MM.1S (cell line): ENCODE data around the gene STRN.

ENCODE experiments used
- DNase-seq: peaks from one replicate; pipeline ENCODE4 v3.0.0-alpha.2; 2015
- H2AFZ ChIP-seq: fragments of 300-600 bp; sonication (generic); 2 replicates; pipeline ENCODE4 v1.6.0; 2016; ENCODE audit warnings: antibody characterized with exemption, low read length
- H3F3A ChIP-seq: fragments of 300-600 bp; sonication (generic); 2 replicates; pipeline ENCODE4 v1.6.1; 2016; ENCODE audit warnings: mild to moderate bottlenecking, antibody characterized with exemption, low read length, moderate library complexity, mixed read lengths; ENCODE audit not compliant: insufficient read depth
- H3K27ac ChIP-seq: fragments of 300-600 bp; sonication (generic); 2 replicates; pipeline ENCODE4 v1.5.1; 2016; ENCODE audit warnings: mild to moderate bottlenecking, low read length
- H3K27me3 ChIP-seq: fragments of 300-600 bp; sonication (generic); replicated peaks from 2 replicates; pipeline ENCODE4 v1.6.0; 2016; ENCODE audit warnings: low read length; ENCODE audit not compliant: insufficient read depth
- H3K36me3 ChIP-seq: fragments of 300-600 bp; sonication (generic); replicated peaks from 2 replicates; pipeline ENCODE4 v1.6.1; 2016; ENCODE audit warnings: mild to moderate bottlenecking, low read length, mixed read lengths; ENCODE audit not compliant: insufficient read depth
- H3K4me1 ChIP-seq: fragments of 300-600 bp; sonication (generic); 2 replicates; pipeline ENCODE4 v1.6.1; 2016; ENCODE audit warnings: low read length, mixed read lengths
- H3K4me2 ChIP-seq: fragments of 300-600 bp; sonication (generic); 2 replicates; pipeline ENCODE4 v1.6.0; 2016; ENCODE audit warnings: low read depth, low read length
- H3K4me3 ChIP-seq: fragments of 300-600 bp; sonication (generic); 2 replicates; pipeline ENCODE4 v1.5.1; 2016; ENCODE audit warnings: low read length, mixed read lengths
- H3K79me2 ChIP-seq: fragments of 300-600 bp; sonication (generic); 2 replicates; pipeline ENCODE4 v1.6.1; 2016; ENCODE audit warnings: mixed run types, low read length, mixed read lengths
- H3K9ac ChIP-seq: fragments of 300-600 bp; sonication (generic); 2 replicates; pipeline ENCODE4 v1.6.1; 2016; ENCODE audit warnings: low read length, mixed read lengths
- H3K9me2 ChIP-seq: fragments of 300-600 bp; sonication (generic); replicated peaks from 2 replicates; pipeline ENCODE4 v1.6.1; 2016; ENCODE audit warnings: mild to moderate bottlenecking, low read length, mixed read lengths; ENCODE audit not compliant: insufficient read depth
- H3K9me3 ChIP-seq: fragments of 300-600 bp; sonication (generic); replicated peaks from 2 replicates; pipeline ENCODE4 v1.6.1; 2016; ENCODE audit warnings: mild to moderate bottlenecking, low read length, mixed read lengths; ENCODE audit not compliant: insufficient read depth
- H4K20me1 ChIP-seq: fragments of 300-600 bp; sonication (generic); 2 replicates; pipeline ENCODE4 v1.6.1; 2016; ENCODE audit warnings: mild to moderate bottlenecking, low read length, moderate library complexity, mixed read lengths; ENCODE audit not compliant: insufficient read depth
- CTCF ChIP-seq: fragments of 300-600 bp; sonication (generic); IDR thresholded peaks from 2 replicates; pipeline ENCODE4 v1.5.1; 2016; ENCODE audit warnings: antibody characterized with exemption, low read length, mixed read lengths
- EZH2 ChIP-seq: fragments of 300-600 bp; sonication (generic); optimal IDR thresholded peaks from 2 replicates; pipeline ENCODE3; 2017; ENCODE audit warnings: low read depth, mild to moderate bottlenecking, antibody characterized with exemption, low read length, mixed read lengths
- EZH2phosphoT487 ChIP-seq: fragments of 300-600 bp; sonication (generic); IDR thresholded peaks from 2 replicates; pipeline ENCODE4 v1.6.1; 2018; ENCODE audit warnings: antibody characterized with exemption, low read length

Gene STRN

GRCh38 chr2:36993841-36994620 lies 27.7 kb upstream of the STRN start:
- Histone ChIP-seq H3K36me3 (0 out of 2 replicates have a peak, but pooled peaks cover 7% of the 10 kb centered on the region), H3F3A (no peaks in the 10 kb centered on the region), H3K79me2 (no peaks in the 10 kb centered on the region), H3K9me2 (no peaks in the 10 kb centered on the region), H3K27ac (no peak overlapping the region), H3K27me3 (no peaks in the 10 kb centered on the region), H3K9me3 (no peaks in the 10 kb centered on the region), H3K4me3 (no peak overlapping the region), H2AFZ (no peak overlapping the region), H3K4me1 (peaks cover 7% of the 10 kb centered on the region), H3K9ac (no peak overlapping the region), H3K4me2 (no peak overlapping the region), H4K20me1 (no peaks in the 10 kb centered on the region)
- TF ChIP-seq EZH2 (no peak), CTCF (no peak), EZH2phosphoT487 (no peak)
- DNase-seq: no peak

- no peaks in the 10 kb centered on the region for H3K79me2 ChIP-seq
- no peaks in the 10 kb centered on the region for H3F3A ChIP-seq
- no peak for DNase-seq
- H3K27ac ChIP-seq: no peak overlapping the region
- no peak overlapping the region for H3K4me3 ChIP-seq
- no peak overlapping the region for H3K4me2 ChIP-seq
- peaks cover 7% of the 10 kb centered on the region for H3K4me1 ChIP-seq
- no peaks in the 10 kb centered on the region for H3K27me3 ChIP-seq
- no peaks in the 10 kb centered on the region for H3K9me2 ChIP-seq
- no peak overlapping the region for H3K9ac ChIP-seq
- H2AFZ ChIP-seq: no peak overlapping the region
- TF ChIP-seq EZH2 (no peak), CTCF (no peak), EZH2phosphoT487 (no peak)
- no peaks in the 10 kb centered on the region for H3K9me3 ChIP-seq
- H4K20me1 ChIP-seq: no peaks in the 10 kb centered on the region
- H3K36me3 ChIP-seq: 0 out of 2 replicates have a peak, but pooled peaks cover 4% of the 10 kb centered on the region
Observed at GRCh38 chr2:36988008-36988407, 21.7 kb upstream of the STRN start.

GRCh38 chr2:36982467-36982866 lies 16.1 kb upstream of the STRN start:
- Histone ChIP-seq H3K36me3 (peaks cover 4% of the 10 kb centered on the region; the same call in 1 of the 2 replicates), H3K79me2 (no peaks in the 10 kb centered on the region), H3K27ac (no peak overlapping the region)

More at GRCh38 chr2:36982467-36982866, 16.1 kb upstream of the STRN start:
- Histone ChIP-seq H3K9ac (no peak overlapping the region), H3K4me1 (no peaks in the 10 kb centered on the region), H3K9me3 (no peaks in the 10 kb centered on the region), H3K4me2 (no peak overlapping the region), H3K9me2 (no peaks in the 10 kb centered on the region), H3K27me3 (no peaks in the 10 kb centered on the region), H2AFZ (no peak overlapping the region), H4K20me1 (no peaks in the 10 kb centered on the region), H3F3A (no peaks in the 10 kb centered on the region), H3K4me3 (no peak overlapping the region)
- TF ChIP-seq CTCF (no peak), EZH2phosphoT487 (no peak), EZH2 (no peak)
- no peak for DNase-seq
